Measurements from ENCODE around the gene DCTN1. TPM values are rescaled to one million over a fixed set of nuclear protein-coding genes. Genes with fewer than 3 reads are reported as not detected.

DCTN1 gene
- total and polyA plus RNA-seq, 8 donors: 65.8 to 181 (median 90.5) TPM

GRCh38 chr2:74328074-74328473, 52.0 kb downstream of the DCTN1 start:
- Histone ChIP-seq H3K27ac (no peak overlapping the region), H3K36me3 (peaks cover 7 to 49% (median 39%) of the 10 kb centered on the region in 4 donors), H3K4me1 (no peaks in the 10 kb centered on the region), H3K4me3 (no peak overlapping the region), H3K9me3 (no peaks in the 10 kb centered on the region), H3K27me3 (no peaks in the 10 kb centered on the region)
- no peak for DNase-seq
- intact Hi-C loops (cut with DNase I; ENCODE audit: low total_unique reads): no loop called here
- WGBS, 5 donors: 76 to 100% (median 90%) methylated on average over 2 of the region's 2 CpGs
- TF ChIP-seq CTCF (IDR thresholded peaks at IDR 0.05) (no peak), EP300 (IDR thresholded peaks at IDR 0.05) (no peak), POLR2A (IDR thresholded peaks at IDR 0.05) (no peak), POLR2AphosphoS5 (IDR thresholded peaks at IDR 0.05) (no peak)

- 78 to 92% (median 83%) methylated on average over 1 of the region's 1 CpG for WGBS, 5 donors
- TF ChIP-seq EP300 (IDR thresholded peaks at IDR 0.05) (no peak), POLR2AphosphoS5 (IDR thresholded peaks at IDR 0.05) (no peak), POLR2A (IDR thresholded peaks at IDR 0.05) (no peak), CTCF (IDR thresholded peaks at IDR 0.05) (no peak)
- intact Hi-C loops (cut with DNase I; ENCODE audit: low total_unique reads): no loop called here
- H3K4me3 ChIP-seq: no peak overlapping the region
- no peaks in the 10 kb centered on the region for H3K27me3 ChIP-seq
- DNase-seq: no peak
- no peaks in the 10 kb centered on the region for H3K9me3 ChIP-seq
- peaks cover 7 to 46% (median 35%) of the 10 kb centered on the region in 4 donors for H3K36me3 ChIP-seq
- H3K27ac ChIP-seq: no peak overlapping the region
- H3K4me1 ChIP-seq: no peaks in the 10 kb centered on the region
Observed at GRCh38 chr2:74327627-74328026, 52.5 kb downstream of the DCTN1 start.

GRCh38 chr2:74327199-74327598, 52.9 kb downstream of the DCTN1 start:
- no peaks in the 10 kb centered on the region for H3K4me1 ChIP-seq
- H3K36me3 ChIP-seq: peaks cover 7 to 42% (median 31%) of the 10 kb centered on the region in 4 donors
- intact Hi-C loops (cut with DNase I; ENCODE audit: low total_unique reads): no loop called here
- DNase-seq: no peak
- H3K27ac ChIP-seq: no peak overlapping the region
- H3K9me3 ChIP-seq: no peaks in the 10 kb centered on the region
- no peaks in the 10 kb centered on the region for H3K27me3 ChIP-seq
- no peak overlapping the region for H3K4me3 ChIP-seq
- 68 to 77% (median 73%) methylated on average over 5 of the region's 5 CpGs for WGBS, 5 donors
- TF ChIP-seq POLR2AphosphoS5 (IDR thresholded peaks at IDR 0.05): no peak
- no peak for TF ChIP-seq EP300 (IDR thresholded peaks at IDR 0.05)
- TF ChIP-seq POLR2A (IDR thresholded peaks at IDR 0.05): no peak

GRCh38 chr2:74325815-74326214, 54.3 kb downstream of the DCTN1 start:
- Histone ChIP-seq H3K9me3 (no peaks in the 10 kb centered on the region), H3K4me1 (no peaks in the 10 kb centered on the region), H3K27me3 (no peaks in the 10 kb centered on the region), H3K4me3 (no peak overlapping the region), H3K27ac (no peak overlapping the region), H3K36me3 (peaks cover under 1 to 28% (median 18%) of the 10 kb centered on the region in 4 donors)
- intact Hi-C loops (cut with DNase I; ENCODE audit: low total_unique reads): no loop called here
- no peak for TF ChIP-seq POLR2AphosphoS5 (IDR thresholded peaks at IDR 0.05)
- no peak for TF ChIP-seq EP300 (IDR thresholded peaks at IDR 0.05)
- TF ChIP-seq POLR2A (IDR thresholded peaks at IDR 0.05): no peak
- WGBS, 5 donors: 84 to 94% (median 92%) methylated on average over 2 of the region's 2 CpGs
- DNase-seq: no peak

- H3K9me3 ChIP-seq: no peaks in the 10 kb centered on the region
- H3K4me1 ChIP-seq: peaks cover 0 to 15% (median 0%) of the 10 kb centered on the region in 4 donors
- no peaks in the 10 kb centered on the region for H3K27me3 ChIP-seq
- 78 to 95% (median 89%) methylated on average over 2 of the region's 2 CpGs for WGBS, 5 donors
- H3K4me3 ChIP-seq: no peak overlapping the region
- intact Hi-C loops (cut with DNase I; ENCODE audit: low total_unique reads): no loop called here
- TF ChIP-seq POLR2A (IDR thresholded peaks at IDR 0.05) (no peak), CTCF (IDR thresholded peaks at IDR 0.05) (no peak), POLR2AphosphoS5 (IDR thresholded peaks at IDR 0.05) (no peak), EP300 (IDR thresholded peaks at IDR 0.05) (no peak)
- peaks cover 0 to 4% (median 0%) of the 10 kb centered on the region in 4 donors for H3K36me3 ChIP-seq
- H3K27ac ChIP-seq: no peak overlapping the region
- DNase-seq: no peak
Observed at GRCh38 chr2:74321737-74322136, 58.4 kb downstream of the DCTN1 start.

All from stomach (tissue), 9 donors.